Measurements from ENCODE around the gene ACTR1A.
A peak's percentile ranks its signal among the peaks of the same experiment; 100 is the strongest.
"Not testable (repeated sequence)": the region's sequence is repeated elsewhere in the genome, so short reads cannot be mapped to it uniquely, and the experiment has no call there.

Gene ACTR1A

DNA sequence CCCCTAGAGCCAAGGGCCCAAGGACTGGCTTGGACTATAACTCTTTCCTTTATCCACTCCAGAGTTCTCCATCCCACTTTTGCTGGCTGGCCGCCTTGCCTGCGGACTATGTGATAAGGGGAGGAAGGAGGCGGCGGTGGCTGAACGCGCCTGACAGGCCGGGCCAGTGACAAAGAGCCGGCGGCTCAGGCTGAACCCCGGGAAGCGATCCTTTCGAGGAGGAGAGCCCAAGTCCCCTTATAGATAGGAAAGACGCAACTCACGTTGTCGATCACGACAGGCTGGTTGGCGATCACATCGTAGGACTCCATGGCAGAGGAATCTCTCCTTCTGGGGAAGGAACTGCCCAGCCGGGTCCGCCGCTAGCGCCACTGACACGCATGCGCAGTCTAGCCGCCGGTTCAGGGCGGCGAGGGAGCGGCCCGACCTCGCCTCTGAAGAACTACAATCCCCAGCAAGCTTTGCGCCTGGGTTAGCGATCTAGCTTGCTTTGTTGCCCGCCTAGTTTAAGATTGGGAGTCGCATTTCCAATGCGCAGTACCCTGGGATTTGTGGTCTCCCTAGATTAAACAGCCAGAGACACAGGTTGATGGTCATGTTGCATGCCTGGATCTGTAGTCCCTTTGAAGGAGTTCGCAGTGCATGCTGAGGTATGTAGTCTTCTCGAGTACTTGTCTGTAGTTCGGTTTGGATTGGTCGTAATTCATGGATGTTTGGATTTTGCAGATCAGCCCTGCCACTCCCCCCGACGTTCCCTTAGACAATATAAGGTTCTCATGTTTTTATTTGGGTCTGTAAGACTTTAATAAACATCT, at the start of gene ACTR1A:
Gene ACTR1A (minus strand): TSS at position 376 of the 815 bp plus-strand sequence. CDS start 65 bp downstream, at position 311.
- DNase-seq (ENCODE audit: low read depth in 2 of 2), result peak; percentile 88

DNA sequence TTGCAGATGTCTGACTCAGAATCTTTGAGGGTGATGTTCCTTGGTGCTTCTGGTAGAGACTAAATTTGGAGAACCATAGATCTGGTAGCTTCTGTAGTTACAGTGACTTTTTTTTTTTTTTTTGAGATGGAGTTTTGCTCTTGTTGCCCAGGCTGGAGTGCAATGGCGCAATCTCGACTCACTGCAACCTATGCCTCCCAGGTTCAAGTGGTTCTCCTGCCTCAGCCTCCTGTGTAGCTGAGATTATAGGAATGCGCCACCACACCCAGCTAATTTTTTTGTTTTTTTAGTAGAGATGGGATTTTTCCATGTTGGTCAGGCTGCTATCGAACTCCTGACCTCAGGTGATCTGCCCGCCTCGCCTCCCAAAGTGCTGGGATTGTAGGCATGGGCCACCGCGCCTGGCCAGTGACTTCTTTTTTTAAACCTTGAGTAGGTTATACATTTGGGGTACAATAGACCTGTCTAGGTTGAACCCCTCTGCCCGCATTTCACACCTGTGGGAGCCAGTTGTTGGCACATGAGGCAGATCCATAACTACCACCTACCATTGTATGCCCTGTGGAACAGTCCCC, 48.2 kb upstream of the ACTR1A start:
- DNase-seq (ENCODE audit: low read depth in 2 of 2), result no peak

DNA sequence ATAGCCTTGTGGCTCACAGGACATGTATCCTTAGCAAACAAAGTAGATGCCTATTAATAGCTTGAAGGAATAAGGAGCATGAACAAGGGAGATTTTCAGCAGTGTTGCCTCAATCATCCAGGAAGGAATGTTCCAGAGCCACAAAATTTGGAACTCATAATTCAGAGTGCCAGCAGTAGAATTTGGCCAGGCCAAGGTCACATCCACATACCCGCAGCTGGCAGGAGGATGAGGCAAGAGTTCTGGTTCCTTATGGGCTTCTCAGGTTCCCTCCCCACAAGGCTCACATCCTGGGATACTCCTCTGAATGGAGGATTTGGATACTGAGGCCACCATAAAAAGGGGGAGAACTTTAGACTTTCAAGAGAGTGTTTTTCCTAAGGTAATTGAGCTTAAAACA, 47.0 kb upstream of the ACTR1A start:
- DNase-seq (ENCODE audit: low read depth in 2 of 2), result no peak

DNA sequence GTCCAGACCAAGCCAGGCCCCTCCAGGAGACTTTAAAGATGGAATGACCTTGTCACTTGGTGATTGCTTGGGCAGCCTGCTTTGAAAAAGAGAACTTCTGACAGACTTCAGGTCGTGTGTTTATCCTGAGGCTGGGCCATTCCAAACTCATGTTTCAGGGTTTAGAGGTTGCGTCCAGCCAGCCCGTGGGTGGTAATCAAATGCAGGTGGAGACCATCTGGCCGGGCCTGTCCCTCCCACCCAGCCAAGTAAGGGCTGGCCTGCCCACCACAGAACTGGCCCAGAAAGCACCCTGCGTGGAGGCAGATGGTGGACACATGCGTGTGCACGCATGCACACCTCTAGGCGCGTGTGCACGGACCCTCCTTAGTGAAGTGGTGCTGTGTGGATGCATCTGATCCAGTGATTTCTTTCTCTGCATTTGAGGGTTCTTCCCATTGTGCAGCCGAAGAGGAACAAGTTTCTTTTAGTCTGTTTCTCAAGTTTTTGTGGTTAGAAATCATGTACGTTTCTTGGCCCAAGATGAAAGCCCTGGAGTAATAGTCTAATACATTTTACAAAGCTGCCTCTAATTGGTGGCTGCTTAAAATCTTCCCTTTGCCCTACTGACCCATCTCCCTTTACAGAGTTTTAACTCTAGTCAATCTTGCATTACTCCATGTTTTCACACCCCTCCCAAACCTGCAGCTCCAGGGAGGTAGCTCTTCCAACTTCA, 44.3 kb upstream of the ACTR1A start:
- no peak for DNase-seq (ENCODE audit: low read depth in 2 of 2)

DNA sequence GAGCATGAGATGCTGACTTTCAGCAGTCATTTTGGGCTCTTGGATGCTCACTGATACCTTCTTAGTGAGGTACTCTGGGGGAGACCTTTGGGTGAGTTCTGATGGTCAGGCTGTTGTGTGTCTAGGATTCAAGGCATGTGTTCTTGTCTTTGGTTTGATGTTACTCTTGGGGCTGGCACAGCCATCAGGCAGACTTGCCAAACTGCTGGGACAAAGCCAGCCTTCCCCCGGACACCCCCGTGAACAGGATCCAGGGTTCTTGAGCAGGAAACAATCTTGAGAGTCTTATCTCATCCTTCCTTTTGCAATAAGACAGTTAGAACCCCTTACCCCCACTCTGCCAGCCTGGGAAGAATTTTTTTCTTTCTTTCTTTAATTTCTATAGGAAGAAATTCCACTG, 43.5 kb upstream of the ACTR1A start:
- no peak for DNase-seq (ENCODE audit: low read depth in 2 of 2)

DNA sequence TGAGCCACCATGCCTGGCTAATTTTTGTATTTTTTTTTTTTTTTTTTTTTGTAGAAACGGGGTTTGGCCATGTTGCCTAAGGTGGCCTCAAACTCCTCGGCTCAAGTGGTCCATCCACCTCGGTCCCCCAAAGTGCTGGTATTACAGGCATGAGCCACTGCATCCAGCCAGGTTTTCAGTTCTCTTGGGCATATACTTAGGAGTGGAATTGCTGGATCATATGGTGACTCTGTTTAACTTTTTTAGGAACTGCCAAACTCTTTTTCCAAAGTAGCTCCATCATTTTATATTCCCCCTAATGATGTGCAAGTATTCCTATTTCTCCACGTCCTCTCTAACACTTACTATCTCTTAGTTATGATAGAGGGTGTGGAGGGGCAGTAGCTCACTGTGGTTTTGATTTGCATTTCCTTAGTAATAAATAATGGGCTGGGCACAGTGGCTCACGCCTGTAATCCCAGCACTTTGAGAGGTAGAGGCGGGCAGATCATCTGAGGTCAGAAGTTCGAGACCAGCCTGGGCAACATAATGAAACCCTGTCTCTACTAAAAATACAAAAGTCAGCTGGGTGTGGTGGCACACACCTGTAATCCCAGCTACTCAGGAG, 42.9 kb upstream of the ACTR1A start:
- DNase-seq (ENCODE audit: low read depth in 2 of 2), result no peak

DNA sequence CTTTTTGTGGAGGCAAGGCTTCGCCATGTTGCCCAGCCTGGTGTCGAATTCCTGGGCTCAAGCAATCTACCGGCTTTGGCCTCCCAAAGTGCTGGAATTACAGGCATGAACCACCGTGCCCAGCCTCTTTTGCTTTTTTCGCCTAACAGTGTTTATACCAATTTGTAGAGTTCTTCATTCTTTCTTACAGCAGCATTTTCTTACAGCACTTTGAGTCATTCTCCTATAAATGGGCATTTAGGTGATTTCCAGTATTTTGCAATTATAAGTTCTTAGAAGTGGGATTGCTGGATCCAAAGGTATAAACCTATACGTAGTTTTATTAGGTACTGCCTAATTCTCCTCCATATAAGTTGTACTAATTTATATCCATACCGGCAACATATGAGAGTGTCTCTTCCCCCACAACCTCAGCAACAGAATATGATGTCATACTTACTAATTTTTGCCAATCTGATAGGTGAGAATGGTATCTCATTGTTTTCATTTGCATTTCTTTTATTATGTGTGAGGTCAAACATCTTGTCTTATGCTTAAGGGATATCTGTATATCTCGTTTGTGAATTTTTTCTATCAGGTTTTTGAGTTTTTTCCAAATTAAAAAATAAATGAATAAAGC, 40.4 kb upstream of the ACTR1A start:
- no peak for DNase-seq (ENCODE audit: low read depth in 2 of 2)

DNA sequence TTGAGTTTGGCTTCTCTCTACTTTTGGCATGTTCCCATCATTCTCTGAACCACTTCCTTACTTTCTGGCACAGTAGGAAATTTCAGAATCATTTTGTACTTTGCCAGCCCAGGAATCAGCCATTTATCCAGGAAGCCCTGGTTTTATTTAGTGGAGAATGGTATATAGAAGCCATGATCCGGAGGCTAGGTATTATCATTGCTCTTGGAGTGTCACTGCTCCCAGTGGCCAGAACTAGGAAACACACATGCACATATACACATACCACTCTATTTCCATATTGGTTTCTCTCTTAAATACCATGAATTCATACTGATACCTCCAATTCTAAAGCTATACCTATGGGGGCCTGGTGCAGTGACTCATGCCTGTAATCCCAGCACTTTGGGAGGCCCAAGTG, 37.5 kb upstream of the ACTR1A start:
- DNase-seq (ENCODE audit: low read depth in 2 of 2), result no peak

DNA sequence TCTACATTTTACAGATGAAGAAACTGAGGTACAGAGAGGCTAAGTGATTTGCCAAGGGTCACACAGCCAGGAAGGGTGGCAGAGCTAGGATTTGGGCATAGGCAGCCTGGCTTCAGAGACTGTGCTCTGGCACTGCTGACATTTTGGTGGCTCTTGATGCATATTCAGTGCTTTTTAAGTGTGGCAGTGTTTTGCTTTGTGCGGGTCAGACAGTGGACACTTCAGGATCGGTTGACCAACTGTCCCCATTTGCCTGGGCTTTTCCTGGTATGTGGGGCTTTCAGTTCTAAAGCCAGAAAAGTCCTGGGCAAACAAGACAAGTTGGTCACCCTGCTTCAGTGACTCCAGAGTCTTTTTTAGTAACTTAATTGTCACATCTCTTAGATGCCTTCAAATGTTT, 36.3 kb upstream of the ACTR1A start:
- DNase-seq (ENCODE audit: low read depth in 2 of 2), result no peak

DNA sequence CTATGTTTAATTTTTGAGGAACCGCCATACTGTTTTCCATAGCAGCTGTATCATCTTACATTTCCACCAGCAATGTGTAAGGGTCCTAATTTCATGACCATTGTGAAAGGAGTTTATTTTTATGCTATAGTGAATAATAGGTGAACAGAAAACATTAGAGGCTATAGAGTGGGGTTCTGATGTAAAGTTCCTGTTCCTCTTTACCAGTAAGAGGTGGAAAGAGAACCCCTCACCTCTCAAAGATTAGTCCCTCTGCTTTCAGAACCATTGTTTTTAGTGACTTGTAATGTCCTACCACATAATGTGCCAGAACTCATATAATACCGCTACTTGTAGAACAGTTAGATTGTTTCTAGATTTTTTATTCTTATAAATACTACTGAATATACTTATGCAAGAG, 35.4 kb upstream of the ACTR1A start:
- DNase-seq (ENCODE audit: low read depth in 2 of 2), result no peak

DNA sequence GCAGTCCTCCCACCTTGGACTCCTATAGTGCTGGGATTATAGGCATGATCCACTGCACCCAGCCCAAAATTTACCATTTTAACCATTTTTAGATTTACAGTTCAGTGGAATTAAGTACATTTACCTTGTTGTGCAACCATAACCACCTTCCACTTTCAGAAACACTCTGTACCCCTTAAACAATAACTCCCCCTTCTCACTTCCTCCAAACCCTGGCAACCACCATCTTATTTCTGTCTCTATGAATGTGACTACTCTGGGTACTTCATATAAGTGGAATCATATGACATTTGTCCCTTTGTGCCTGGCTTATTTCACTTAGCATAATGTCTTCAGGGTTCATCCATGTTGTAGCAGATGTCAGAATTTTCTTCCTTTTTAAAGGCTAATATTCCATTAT, 34.9 kb upstream of the ACTR1A start:
- no peak for DNase-seq (ENCODE audit: low read depth in 2 of 2)

DNA sequence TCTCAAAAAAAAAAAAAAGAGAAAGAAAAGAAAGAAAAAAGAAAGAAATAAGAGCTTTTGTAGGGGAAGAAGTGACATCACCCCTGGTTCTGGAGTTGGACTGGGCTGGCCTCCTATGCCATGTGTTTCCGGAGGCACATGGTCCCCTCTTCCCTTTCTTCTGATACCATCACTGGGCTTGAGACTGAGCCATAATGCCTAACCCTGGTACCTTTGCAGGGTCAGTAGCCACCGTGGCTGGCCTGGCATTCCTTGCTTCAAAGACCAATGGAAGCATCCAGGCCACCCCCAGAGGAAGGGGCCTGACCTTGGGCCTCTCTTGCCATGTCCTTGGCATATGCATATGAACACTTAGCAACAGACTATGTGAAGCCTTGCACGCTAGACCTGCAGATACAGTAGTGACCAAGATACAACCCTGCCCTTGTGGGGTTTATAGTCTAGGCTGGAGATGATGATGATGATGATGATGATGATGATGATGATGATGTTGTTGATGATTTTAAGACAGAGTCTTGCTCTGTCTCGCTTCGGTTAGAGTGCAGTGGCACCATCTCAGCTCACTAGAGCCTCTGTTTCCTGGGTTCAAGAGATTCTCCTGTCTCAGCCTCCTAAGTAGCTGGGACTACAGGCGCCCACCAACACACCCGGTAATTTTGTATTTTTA, 33.1 kb upstream of the ACTR1A start:
- DNase-seq (ENCODE audit: low read depth in 2 of 2), result no peak

DNA sequence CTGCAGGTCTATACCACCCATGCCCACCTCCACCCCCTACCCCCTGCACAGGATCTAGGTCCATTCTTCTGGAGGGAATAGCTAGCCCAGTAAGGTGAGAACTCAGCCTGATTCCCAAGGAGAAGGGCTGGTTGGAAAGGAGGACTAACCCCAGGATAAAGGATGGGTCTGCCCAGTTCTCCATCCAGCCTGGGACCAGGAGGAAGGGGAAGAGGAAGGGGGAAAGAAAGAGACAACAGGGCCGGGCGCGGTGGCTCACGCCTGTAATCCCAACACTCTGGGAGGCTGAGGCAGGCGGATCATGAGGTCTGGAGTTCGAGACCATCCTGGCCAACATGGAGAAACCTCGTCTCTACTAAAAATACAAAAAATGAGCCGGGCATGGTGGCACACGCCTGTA, 32.5 kb upstream of the ACTR1A start:
- DNase-seq (ENCODE audit: low read depth in 2 of 2), result not testable (repeated sequence)

DNA sequence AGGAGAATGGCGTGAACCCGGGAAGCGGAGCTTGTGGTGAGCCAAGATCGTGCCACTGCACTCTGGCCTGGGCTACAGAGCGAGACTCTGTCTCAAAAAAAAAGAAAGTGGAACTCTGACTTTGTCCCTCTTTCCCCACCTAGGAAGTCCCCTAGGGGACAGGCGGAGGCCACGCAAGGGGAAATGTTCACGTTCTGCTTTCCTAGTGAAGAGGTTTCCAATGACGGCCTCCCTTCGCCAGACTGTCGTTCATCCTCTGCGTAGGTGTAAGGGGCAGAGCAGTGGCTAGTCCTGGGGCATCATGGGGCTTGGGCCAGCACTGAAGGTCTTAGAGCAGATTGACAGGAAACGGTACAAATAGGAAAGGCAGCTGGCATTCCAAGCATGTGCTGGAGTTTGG, 31.8 kb upstream of the ACTR1A start:
- DNase-seq (ENCODE audit: low read depth in 2 of 2), result no peak

DNA sequence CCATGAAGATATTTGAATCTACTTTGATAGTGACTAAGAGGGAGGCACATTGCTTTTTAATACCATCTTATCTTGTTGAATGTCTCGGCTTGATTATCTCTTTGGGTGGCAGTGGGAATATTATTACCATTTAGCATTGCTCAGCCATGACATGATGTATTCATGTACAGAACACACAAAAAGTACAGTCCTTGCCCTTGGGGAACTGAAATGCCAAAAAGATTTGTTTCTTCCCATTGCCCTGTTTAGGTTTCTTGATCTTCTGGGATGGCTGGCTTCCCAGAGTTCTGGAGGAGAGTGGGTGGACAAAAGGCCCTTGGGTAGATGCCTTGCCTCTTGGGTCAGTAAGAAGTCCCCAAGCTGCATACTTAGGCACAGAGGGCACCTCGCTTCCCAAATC, 25.0 kb upstream of the ACTR1A start:
- DNase-seq (ENCODE audit: low read depth in 2 of 2), result no peak

DNA sequence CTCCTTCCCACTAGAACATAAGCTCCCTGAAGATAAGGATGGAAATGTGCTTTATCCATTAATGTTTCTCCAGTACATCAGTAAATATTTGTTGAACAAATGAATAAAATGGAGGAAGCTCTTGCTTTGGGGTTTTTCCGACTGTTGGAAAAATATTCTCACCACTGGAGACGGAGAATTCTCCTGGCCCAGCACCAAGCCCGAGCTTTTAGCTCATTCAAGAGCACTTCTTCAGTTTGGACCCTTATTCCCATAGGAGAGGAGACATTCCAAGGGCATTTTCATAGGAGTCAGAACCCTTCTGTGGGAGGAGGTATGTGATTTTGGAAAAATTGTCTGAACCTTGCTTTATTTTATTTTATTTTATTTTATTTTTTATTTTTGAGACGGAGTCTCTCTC, 22.2 kb upstream of the ACTR1A start:
- no peak for DNase-seq (ENCODE audit: low read depth in 2 of 2)

DNA sequence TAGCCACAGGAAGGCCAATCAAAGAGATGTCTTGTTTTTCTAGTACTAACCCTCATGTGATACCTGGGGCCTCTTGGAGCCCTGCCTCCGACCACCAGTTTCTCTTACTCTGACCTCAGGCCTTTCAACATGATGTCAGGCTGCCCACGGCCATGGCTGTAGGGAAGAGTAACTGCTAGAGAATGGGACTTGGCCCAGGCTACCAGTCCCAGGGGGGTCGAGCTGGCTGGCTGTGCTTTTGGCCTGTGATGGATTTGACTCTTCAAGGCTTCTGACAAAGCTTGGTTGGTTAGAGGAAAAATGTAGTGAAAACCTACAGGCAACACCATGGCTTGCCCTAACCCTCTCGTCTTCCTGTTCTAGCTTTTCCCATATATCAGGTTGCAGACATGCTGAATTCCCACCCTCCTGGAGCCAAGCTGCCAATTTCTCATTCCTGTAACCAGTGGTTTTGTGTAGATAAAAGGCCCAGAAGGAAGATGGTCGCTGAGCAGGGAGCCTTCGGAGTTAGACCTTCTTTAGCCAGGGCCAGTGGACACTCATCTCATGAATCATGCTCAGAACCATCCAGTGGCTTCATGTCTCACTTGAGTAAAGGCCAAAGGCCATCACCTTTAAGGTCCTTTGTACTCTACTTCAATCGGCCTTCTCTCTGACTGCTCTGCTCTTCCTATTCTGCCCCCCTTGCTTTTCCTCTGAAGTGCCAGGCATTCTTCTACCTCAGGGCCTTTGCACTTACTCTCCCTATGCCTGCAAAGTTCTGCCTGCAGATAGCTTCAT, 20.9 kb upstream of the ACTR1A start:
- DNase-seq (ENCODE audit: low read depth in 2 of 2), result no peak

DNA sequence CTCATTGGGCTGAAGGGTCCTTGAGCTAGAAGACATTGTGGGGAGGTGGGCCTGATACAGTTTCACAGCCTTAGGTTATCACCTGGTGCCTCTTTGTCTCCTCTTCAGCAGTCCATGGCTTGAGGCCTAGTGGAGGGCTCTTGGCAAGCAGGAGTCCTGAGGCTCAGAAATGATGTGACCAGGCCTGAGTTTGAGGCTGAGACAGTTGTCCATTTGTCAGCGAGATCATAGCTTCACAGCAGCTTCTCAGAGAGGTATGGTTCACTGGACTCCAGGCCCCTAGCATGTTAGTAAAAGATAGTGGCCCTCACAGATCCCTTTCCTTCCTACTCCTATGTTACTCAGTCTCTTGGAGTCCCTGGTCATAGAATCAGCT, 20.4 kb upstream of the ACTR1A start:
- DNase-seq (ENCODE audit: low read depth in 2 of 2), result no peak

DNA sequence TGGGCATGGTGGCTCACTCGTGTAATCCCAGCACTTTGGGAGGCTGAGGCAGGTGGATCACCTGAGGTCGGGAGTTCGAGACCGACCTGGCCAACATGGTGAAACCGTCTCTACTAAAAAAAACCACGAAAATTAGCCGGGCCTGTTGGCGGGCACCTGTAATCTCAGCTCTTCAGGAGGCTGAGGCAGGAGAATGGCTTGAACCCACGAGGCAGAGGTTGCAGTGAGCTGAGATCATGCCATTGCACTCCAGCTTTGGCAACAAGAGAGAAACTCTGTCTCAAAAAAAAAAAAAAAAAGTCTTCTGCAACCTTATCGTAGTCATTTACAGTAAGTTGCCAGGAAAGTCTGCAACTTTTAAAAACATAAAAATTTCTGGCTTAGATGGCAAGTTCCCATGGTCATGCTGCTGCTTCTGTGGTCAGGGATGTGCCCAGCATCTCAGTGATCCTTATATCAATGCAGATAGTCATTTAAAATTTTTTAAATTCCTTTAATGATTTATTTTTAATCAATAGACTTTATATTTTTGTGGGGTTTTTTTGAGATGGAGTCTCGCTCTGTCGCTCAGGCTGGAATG, 16.8 kb upstream of the ACTR1A start:
- DNase-seq (ENCODE audit: low read depth in 2 of 2), result no peak

DNA sequence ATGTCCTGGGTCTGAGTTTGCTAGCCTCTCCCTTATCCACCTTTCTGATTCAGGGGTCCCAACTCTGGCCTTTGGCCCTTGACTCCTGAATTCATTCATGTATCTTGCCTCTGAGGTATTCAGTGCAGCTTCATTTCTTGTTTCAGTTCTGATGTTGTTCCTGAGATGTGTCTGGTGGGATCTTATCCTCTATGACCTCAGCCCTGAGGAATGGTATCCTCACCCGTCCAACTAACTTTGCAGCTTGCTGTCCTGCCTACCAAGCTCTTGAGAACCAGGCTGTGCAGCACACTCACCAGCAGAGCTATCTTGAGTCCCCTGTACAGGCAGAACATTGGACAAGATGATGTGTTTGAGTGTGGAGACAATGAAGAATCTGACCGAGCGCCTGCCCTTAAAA, 15.0 kb upstream of the ACTR1A start:
- DNase-seq (ENCODE audit: low read depth in 2 of 2), result no peak

DNA sequence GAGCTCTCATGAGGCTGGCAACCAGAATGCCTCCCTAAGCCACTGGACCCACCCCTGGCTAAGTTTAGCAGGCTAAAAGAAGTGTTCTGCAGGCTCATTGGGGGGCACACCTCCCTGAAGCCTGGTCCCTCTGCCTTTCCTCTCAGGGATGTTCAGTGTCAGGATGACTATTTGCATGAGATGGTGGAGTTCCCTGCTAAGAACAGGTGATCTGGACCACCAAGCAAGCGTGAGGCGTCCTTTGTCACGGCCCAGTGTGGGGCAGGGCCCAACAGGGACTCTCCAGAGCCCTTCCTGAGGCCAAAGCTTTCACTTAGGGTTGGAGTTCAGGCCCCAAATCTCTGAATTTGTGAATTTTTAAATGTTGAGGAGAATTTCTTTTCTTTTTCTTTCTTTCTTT, 13.2 kb upstream of the ACTR1A start:
- DNase-seq (ENCODE audit: low read depth in 2 of 2), result no peak

Measured in stimulated activated CD8-positive, alpha-beta memory T cell treated with anti-CD3 and anti-CD28 coated beads, Interleukin-2, amount 100 ng/mL, for 48 hours (primary cell).